Measurements from ENCODE around the gene SPTLC1.
A peak's percentile ranks its signal among the peaks of the same experiment; 100 is the strongest.

Gene SPTLC1

GRCh38 chr9:92035687-92036410, 79.4 kb downstream of the SPTLC1 start:
- TF ChIP-seq, protein P1, sequence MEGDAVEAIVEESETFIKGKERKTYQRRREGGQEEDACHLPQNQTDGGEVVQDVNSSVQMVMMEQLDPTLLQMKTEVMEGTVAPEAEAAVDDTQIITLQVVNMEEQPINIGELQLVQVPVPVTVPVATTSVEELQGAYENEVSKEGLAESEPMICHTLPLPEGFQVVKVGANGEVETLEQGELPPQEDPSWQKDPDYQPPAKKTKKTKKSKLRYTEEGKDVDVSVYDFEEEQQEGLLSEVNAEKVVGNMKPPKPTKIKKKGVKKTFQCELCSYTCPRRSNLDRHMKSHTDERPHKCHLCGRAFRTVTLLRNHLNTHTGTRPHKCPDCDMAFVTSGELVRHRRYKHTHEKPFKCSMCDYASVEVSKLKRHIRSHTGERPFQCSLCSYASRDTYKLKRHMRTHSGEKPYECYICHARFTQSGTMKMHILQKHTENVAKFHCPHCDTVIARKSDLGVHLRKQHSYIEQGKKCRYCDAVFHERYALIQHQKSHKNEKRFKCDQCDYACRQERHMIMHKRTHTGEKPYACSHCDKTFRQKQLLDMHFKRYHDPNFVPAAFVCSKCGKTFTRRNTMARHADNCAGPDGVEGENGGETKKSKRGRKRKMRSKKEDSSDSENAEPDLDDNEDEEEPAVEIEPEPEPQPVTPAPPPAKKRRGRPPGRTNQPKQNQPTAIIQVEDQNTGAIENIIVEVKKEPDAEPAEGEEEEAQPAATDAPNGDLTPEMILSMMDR (conservative IDR thresholded peaks at IDR 0.05; ENCODE audit: low read depth, low read length), result no peak
- DNase-seq (ENCODE audit: low read depth), result no peak
- no peak overlapping the region for H3K4me3 ChIP-seq (ENCODE audit: low read length)

GRCh38 chr9:92035146-92035545, 80.1 kb downstream of the SPTLC1 start:
- H3K4me3 ChIP-seq (ENCODE audit: low read length), result no peak overlapping the region
- DNase-seq (ENCODE audit: low read depth), result no peak
- TF ChIP-seq, protein P1 (conservative IDR thresholded peaks at IDR 0.05; ENCODE audit: low read depth, low read length), result no peak

GRCh38 chr9:92033991-92034390, 81.2 kb downstream of the SPTLC1 start:
- no peak for DNase-seq (ENCODE audit: low read depth)
- H3K4me3 ChIP-seq (ENCODE audit: low read length), result no peak overlapping the region
- TF ChIP-seq, protein P1 (conservative IDR thresholded peaks at IDR 0.05; ENCODE audit: low read depth, low read length), result no peak

DNA sequence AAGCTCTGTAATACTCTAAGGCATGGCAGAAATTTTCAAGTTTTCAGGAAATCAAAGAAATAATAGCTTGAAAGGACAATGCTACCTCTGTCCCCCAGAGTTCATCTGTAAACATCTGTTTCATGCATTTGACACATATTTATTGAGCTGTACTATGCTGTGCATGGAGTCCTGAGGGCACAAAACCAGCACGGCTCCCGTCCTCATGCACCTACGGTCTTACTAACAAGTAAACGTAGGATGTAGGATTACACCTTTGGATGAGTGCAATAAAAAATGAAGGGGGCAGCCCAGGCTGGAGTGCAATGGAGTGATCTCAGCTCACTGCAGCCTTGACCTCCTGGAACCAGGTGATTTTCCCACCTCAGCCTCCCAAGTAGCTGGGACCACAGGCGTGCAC, 81.9 kb downstream of the SPTLC1 start:
- H3K4me3 ChIP-seq (ENCODE audit: low read length), result no peak overlapping the region
- DNase-seq (ENCODE audit: low read depth), result no peak
- TF ChIP-seq, protein P1 (conservative IDR thresholded peaks at IDR 0.05; ENCODE audit: low read depth, low read length), result no peak

GRCh38 chr9:92032891-92033290, 82.3 kb downstream of the SPTLC1 start:
- no peak for DNase-seq (ENCODE audit: low read depth)
- TF ChIP-seq, protein P1 (conservative IDR thresholded peaks at IDR 0.05; ENCODE audit: low read depth, low read length), result no peak

DNA sequence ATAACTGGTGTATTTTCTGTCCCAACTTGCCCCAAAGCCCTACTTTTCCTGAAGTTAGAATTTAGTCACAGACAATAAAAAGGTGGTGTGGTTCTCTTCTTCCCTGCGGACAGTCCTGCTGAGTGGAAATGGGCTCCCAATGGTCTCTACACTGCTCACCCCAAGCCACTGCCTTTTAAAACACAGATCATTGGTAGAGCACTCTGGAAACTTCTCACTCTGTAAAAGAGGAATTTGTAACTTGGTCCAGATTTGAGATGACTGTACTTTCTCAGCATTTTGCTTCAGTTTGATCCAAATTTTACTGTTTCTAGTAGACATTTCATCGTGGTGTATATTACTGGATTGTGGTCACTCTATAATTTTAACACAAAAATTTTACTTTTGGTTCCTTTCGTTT, 84.8 kb downstream of the SPTLC1 start:
- no peak overlapping the region for H3K4me3 ChIP-seq (ENCODE audit: low read length)
- no peak for DNase-seq (ENCODE audit: low read depth)
- TF ChIP-seq, protein P1 (conservative IDR thresholded peaks at IDR 0.05; ENCODE audit: low read depth, low read length), result no peak

More at GRCh38 chr9:92032891-92033290, 82.3 kb downstream of the SPTLC1 start:
- no peak overlapping the region for H3K4me3 ChIP-seq (ENCODE audit: low read length)

DNA sequence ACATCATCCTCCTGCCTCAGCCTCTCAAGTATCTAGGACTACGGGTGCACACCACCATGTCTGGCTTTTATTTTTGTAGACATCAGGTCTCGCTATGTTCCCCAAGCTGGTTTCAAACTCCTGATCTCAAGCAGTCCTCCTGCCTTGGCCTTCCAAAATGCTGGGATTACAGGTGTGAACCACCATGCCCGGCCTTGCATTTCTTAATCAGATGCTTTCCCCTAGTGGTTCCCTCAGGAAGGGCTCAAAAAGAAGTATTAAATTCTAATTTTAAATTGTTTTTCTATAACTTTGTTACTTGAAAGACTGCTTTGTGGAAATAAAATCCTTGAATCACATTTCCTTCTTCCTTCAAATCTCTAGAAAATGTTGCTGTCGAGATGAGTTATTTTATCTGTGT, 85.7 kb downstream of the SPTLC1 start:
- TF ChIP-seq, protein P1 (conservative IDR thresholded peaks at IDR 0.05; ENCODE audit: low read depth, low read length), result peak; percentile 58
- no peak overlapping the region for H3K4me3 ChIP-seq (ENCODE audit: low read length)
- DNase-seq (ENCODE audit: low read depth), result no peak
